Endothelial cell of umbilical vein (primary cell): Measurements from ENCODE around the gene NEU2. TPM values are rescaled to one million over a fixed set of nuclear protein-coding genes. Genes with fewer than 3 reads are reported as not detected.

Experiments
- BruUV-seq: library from RNA; stranded (reverse); fragments of 400-500 nt; replicated peaks from 2 replicates; lab custom pipeline; 2021; lab: Mats Ljungman, UMichigan
- CTCF ChIA-PET: fragments of 300-600, 350-600 bp; sonication (Branson Sonifier 250); formaldehyde crosslinking; loops from one replicate; lab custom pipeline; 2021; ENCODE audit warnings: antibody characterized with exemption, inconsistent platforms; lab: Charles Lee
- POLR2A ChIA-PET: fragments of 300-600, 350-600 bp; sonication (Branson Sonifier 250); formaldehyde crosslinking; loops from one replicate; lab custom pipeline; 2021; ENCODE audit warnings: antibody characterized with exemption, inconsistent platforms; lab: Charles Lee
- DNase-seq: peaks from one replicate; pipeline ENCODE4 v3.0.0-alpha.2; 2011; ENCODE audit warnings: low read depth, low spot score
- FAIRE-seq: peaks from 2 replicates; lab custom pipeline; 2011; peaks lifted over from hg19 to GRCh38; lab: Jason Lieb, UNC
- H2AFZ ChIP-seq: 2 replicates; pipeline ENCODE4 v1.6.0; 2012; ENCODE audit warnings: low read depth, low read length, control low read depth, inconsistent platforms
- H3K27ac ChIP-seq: 2 replicates; pipeline ENCODE4 v1.5.1; 2011; ENCODE audit warnings: low read depth, mild to moderate bottlenecking, control low read depth, low read length, moderate library complexity; ENCODE audit not compliant: insufficient read depth
- H3K27me3 ChIP-seq, 2 experiments: 2 replicates each; pipeline versions ENCODE4 v1.6.0 to v1.6.1; 2011; ENCODE audit warnings: low read length in 2 of 2, mixed read lengths in 1 of 2; ENCODE audit not compliant: control insufficient read depth in 2 of 2, insufficient read depth in 2 of 2
- H3K36me3 ChIP-seq, 2 experiments: 2 replicates in 1 of 2; 3 replicates in 1 of 2; pipeline ENCODE4 v1.5.1; 2011; ENCODE audit warnings: low read length in 2 of 2, mild to moderate bottlenecking in 1 of 2, moderate library complexity in 1 of 2; ENCODE audit not compliant: control insufficient read depth in 2 of 2, insufficient read depth in 2 of 2; ENCODE audit errors: extremely low read depth in 1 of 2
- H3K4me1 ChIP-seq: 3 replicates; pipeline ENCODE4 v1.5.1; 2011; ENCODE audit warnings: mild to moderate bottlenecking, low read length; ENCODE audit not compliant: control insufficient read depth, insufficient read depth; ENCODE audit errors: extremely low read depth
- H3K4me2 ChIP-seq: 2 replicates; pipeline ENCODE4 v1.6.1; 2011; ENCODE audit warnings: low read length, control low read depth, mixed read lengths; ENCODE audit not compliant: insufficient read depth
- H3K4me3 ChIP-seq, 3 experiments: fragments of 200-600 bp in 1 of 3; sonication (generic), shearing (Covaris generic) in 1 of 3; replicated peaks in 1 of 3; 2 replicates each; pipeline ENCODE4 v1.5.1; 2011 to 2016; ENCODE audit warnings: control low read depth in 3 of 3, low read length in 3 of 3, mild to moderate bottlenecking in 2 of 3, inconsistent platforms in 1 of 3, low read depth in 1 of 3, moderate library complexity in 1 of 3; ENCODE audit not compliant: insufficient read depth in 1 of 3
- H3K79me2 ChIP-seq: 2 replicates; pipeline ENCODE4 v1.6.0; 2012; ENCODE audit warnings: low read length, inconsistent platforms; ENCODE audit not compliant: control insufficient read depth, insufficient read depth
- H3K9ac ChIP-seq: replicated peaks from 2 replicates; pipeline ENCODE3; 2011; ENCODE audit warnings: low read length, control low read depth; ENCODE audit not compliant: insufficient read depth; ENCODE audit errors: extremely low read depth
- H3K9me1 ChIP-seq: replicated peaks from 3 replicates; pipeline ENCODE4 v1.6.0; 2011; ENCODE audit warnings: mild to moderate bottlenecking, low read length; ENCODE audit not compliant: control insufficient read depth, insufficient read depth; ENCODE audit errors: extremely low read depth
- H3K9me3 ChIP-seq: replicated peaks from 2 replicates; pipeline ENCODE4 v1.5.1; 2012; ENCODE audit warnings: low read length, inconsistent platforms; ENCODE audit not compliant: control insufficient read depth, insufficient read depth
- H4K20me1 ChIP-seq: replicated peaks from 2 replicates; pipeline ENCODE3; 2011; ENCODE audit warnings: mild to moderate bottlenecking, low read length; ENCODE audit not compliant: control insufficient read depth, insufficient read depth; ENCODE audit errors: extremely low read depth
- CTCF ChIP-seq, 2 donors: IDR thresholded peaks; 1 replicate in 1 of 2; 2 replicates in 1 of 2; pipeline ENCODE4 v1.5.1; 2011; ENCODE audit warnings: low read length in 2 of 2, mild to moderate bottlenecking in 2 of 2, moderate library complexity in 2 of 2, control low read depth in 1 of 2, inconsistent platforms in 1 of 2, low read depth in 1 of 2; ENCODE audit not compliant: insufficient read depth in 1 of 2; ENCODE audit errors: extremely low read depth in 1 of 2
- EZH2 ChIP-seq: IDR thresholded peaks from 2 replicates; pipeline ENCODE4 v1.6.1; 2012; ENCODE audit warnings: borderline replicate concordance, low read depth, mild to moderate bottlenecking, moderate library complexity, low read length, inconsistent platforms; ENCODE audit not compliant: severe bottlenecking
- FOS ChIP-seq: IDR thresholded peaks from 2 replicates; pipeline ENCODE4 v1.6.1; 2011; ENCODE audit warnings: mild to moderate bottlenecking, low read length, moderate library complexity, borderline replicate concordance; ENCODE audit not compliant: insufficient read depth
- GATA2 ChIP-seq: IDR thresholded peaks from 2 replicates; pipeline ENCODE4 v1.7.0; 2011; ENCODE audit warnings: low read depth, mild to moderate bottlenecking, moderate library complexity, mixed read lengths, low read length; ENCODE audit not compliant: insufficient read length, insufficient read depth
- JUN ChIP-seq: IDR thresholded peaks from 2 replicates; pipeline ENCODE4 v1.6.1; 2011; ENCODE audit warnings: borderline replicate concordance, low read depth; ENCODE audit not compliant: insufficient read length, insufficient read depth
- MYC ChIP-seq: IDR thresholded peaks from one replicate; pipeline ENCODE4 v1.6.1; 2011; ENCODE audit warnings: mild to moderate bottlenecking, low read depth, low read length
- POLR2A ChIP-seq: IDR thresholded peaks from 2 replicates; pipeline ENCODE4 v1.6.1; 2012; ENCODE audit warnings: low read depth, mild to moderate bottlenecking, control low read depth, low read length
- POLR2AphosphoS5 ChIP-seq: IDR thresholded peaks from 2 replicates; pipeline ENCODE4 v1.6.1; 2012; ENCODE audit warnings: low read depth, mild to moderate bottlenecking, control low read depth, low read length, moderate library complexity; ENCODE audit not compliant: insufficient read depth
- dilution Hi-C: fragments of 300-500 bp; cut with MboI; formaldehyde crosslinking; loops from one replicate; pipeline ENCODE4 v1.15.0; 2019; ENCODE audit warnings: low sequenced_read_pairs; ENCODE audit not compliant: extremely low pct_ligation_motif_present
- intact Hi-C: fragments of 100-400 bp; cut with micrococcal nuclease; formaldehyde crosslinking; loops from one replicate; pipeline ENCODE4 v1.10.0; 2022
- polyA plus RNA-seq, 4 experiments: library from polyadenylated mRNA; depleted of rRNA in 3 of 4; stranded (reverse) in 3 of 4; unstranded in 1 of 4; fragments of >200 nt; gene quantifications; 2 replicates each; pipeline versions ENCODE4 v1.2.1 to v1.2.3, GENCODE V29; 2011 to 2012; ENCODE audit warnings: missing spikeins in 1 of 4
- total RNA-seq: library from RNA; stranded (reverse); gene quantifications from 2 replicates; pipeline ENCODE4 v1.2.3, GENCODE V29; 2021
- TF ChIP-seq, protein P1 (sequence below): IDR thresholded peaks from 2 replicates; pipeline ENCODE4 v1.6.1; 2011; ENCODE audit not compliant: insufficient read depth, insufficient read length

NEU2 gene
- total and polyA plus RNA-seq, 2 donors (not counting 3 experiments of a cell fraction or from before 2014, with no cell fraction given), result not detected

GRCh38 chr2:233055362-233055761 is 22.9 kb downstream of the NEU2 start:
- H2AFZ ChIP-seq, result no peak overlapping the region
- H3K9me3 ChIP-seq, result no peaks in the 10 kb centered on the region
- H3K79me2 ChIP-seq, result peaks cover 2% of the 10 kb centered on the region
- no peaks in the 10 kb centered on the region for H3K27me3 ChIP-seq
- no peak for FAIRE-seq
- dilution Hi-C loops, result no loop called here
- TF ChIP-seq, protein P1, sequence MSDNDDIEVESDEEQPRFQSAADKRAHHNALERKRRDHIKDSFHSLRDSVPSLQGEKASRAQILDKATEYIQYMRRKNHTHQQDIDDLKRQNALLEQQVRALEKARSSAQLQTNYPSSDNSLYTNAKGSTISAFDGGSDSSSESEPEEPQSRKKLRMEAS, result no peak
- no peak for TF ChIP-seq FOS
- TF ChIP-seq GATA2, result no peak
- TF ChIP-seq EZH2, result no peak
- TF ChIP-seq CTCF (IDR thresholded peaks at IDR 0.05; ENCODE audit: extremely low read depth in 1 of 2, insufficient read depth in 1 of 2, low read depth in 1 of 2, low read length in 2 of 2), result no peak
- no peak for TF ChIP-seq JUN
- TF ChIP-seq MYC, result no peak
- no peak for TF ChIP-seq POLR2AphosphoS5
- no peak for TF ChIP-seq POLR2A
- H3K4me3 ChIP-seq, result no peak overlapping the region
- H3K27ac ChIP-seq, result no peak overlapping the region
- H4K20me1 ChIP-seq, result no peaks in the 10 kb centered on the region
- BruUV-seq, result no TSS peak
- H3K4me2 ChIP-seq, result no peak overlapping the region
- intact Hi-C loops, result loop anchor here (10.0 kb wide), 2 partner anchors 171 to 451 kb away; no protein-coding TSS in a partner anchor
- no peak overlapping the region for H3K9ac ChIP-seq
- peaks cover 12% of the 10 kb centered on the region for H3K4me1 ChIP-seq
- no peak for DNase-seq
- POLR2A ChIA-PET, result interaction anchor here (0.6 kb wide), 1 partner anchor 9 kb away, joined by 4 read pairs; no protein-coding TSS in a partner anchor
- no peaks in the 10 kb centered on the region for H3K9me1 ChIP-seq
- H3K36me3 ChIP-seq, result no peaks in the 10 kb centered on the region
- CTCF ChIA-PET, result interaction anchor here (0.6 to 2.5 kb wide), 9 partner anchors 11 to 239 kb away, joined by 3 to 18 read pairs (median 3); no protein-coding TSS in a partner anchor
